ENCODE results near the gene A3GALT2. TPM values are rescaled to one million over a fixed set of nuclear protein-coding genes. Genes with fewer than 3 reads are reported as not detected.
"Not testable (repeated sequence)": the region's sequence is repeated elsewhere in the genome, so short reads cannot be mapped to it uniquely, and the experiment has no call there.

A3GALT2 gene
- total RNA-seq, 3 donors from 2014 or later = not detected

GRCh38 chr1:33292726-33293340 lies 28.1 kb downstream of the A3GALT2 start:
- no peak for TF ChIP-seq CTCF (IDR thresholded peaks at IDR 0.05)
- ATAC-seq (no peak), DNase-seq (no peak)
- no peaks in the 10 kb centered on the region for H3K4me1 ChIP-seq (ENCODE audit: low read depth)
- intact Hi-C loops (cut with DNase I, micrococcal nuclease) = no loop called here
- H3K4me3 ChIP-seq = no peak overlapping the region
- H3K36me3 ChIP-seq (ENCODE audit: low read depth) = no peaks in the 10 kb centered on the region
- no peaks in the 10 kb centered on the region for H3K9me3 ChIP-seq

- H3K4me1 ChIP-seq (ENCODE audit: low read depth); ATAC-seq; DNase-seq; H3K9me3 ChIP-seq; H3K4me3 ChIP-seq; intact Hi-C loops (cut with DNase I, micrococcal nuclease); H3K36me3 ChIP-seq (ENCODE audit: low read depth): not testable (repeated sequence)
Observed at GRCh38 chr1:33290615-33291014, 30.3 kb downstream of the A3GALT2 start.

- Histone ChIP-seq H3K4me1 (ENCODE audit: low read depth) (no peaks in the 10 kb centered on the region), H3K4me3 (no peak overlapping the region), H3K36me3 (ENCODE audit: low read depth) (no peaks in the 10 kb centered on the region), H3K9me3 (no peaks in the 10 kb centered on the region)
- ATAC-seq = no peak
- DNase-seq = no peak
- intact Hi-C loops (cut with DNase I, micrococcal nuclease) = no loop called here
- no peak for TF ChIP-seq CTCF (IDR thresholded peaks at IDR 0.05)
Observed at GRCh38 chr1:33289858-33290154, 31.1 kb downstream of the A3GALT2 start.

DNA sequence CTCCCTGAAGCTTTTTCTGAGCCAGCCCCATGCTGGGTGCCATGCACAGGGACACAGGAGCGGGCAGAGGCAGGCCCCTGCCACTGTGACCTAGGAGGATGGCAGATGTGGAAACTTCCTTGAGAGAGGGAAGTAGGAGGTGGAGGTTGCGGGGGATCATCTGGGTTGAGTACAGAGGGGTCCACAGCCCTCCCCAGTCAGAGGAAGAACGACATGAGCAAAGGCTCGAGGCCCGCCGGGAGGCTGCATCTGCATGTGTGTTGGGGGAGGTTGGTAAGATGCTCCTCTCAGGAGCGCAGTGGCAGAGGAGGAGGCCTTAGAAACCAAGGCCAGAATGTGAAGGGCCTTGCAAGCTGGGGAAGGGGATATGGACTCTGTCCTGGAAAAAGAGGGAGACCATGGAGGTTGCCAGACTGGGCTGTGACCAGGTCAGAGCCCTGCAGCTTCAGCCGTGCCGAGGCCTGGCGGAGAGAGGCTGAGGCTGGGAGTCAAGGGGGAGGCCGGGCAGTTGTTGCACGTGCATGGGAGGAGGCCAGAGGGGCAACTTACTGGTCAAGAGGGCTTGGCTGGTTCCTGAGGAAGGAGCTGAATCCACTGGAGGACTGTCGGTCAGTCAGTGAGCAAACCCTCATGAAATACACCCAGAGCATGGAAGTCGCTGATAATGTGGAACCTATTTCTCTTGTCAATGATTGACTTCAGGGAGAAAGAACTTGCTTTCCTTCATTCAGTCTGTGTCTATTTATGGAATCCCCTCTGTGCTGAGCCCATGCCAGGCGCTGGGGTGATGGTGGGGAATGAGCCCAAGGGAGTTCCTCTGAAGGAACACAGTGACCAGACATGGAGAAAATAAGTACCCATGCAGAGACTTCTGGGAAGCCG lies 31.7 kb downstream of the A3GALT2 start:
- H3K9me3 ChIP-seq = no peaks in the 10 kb centered on the region
- H3K4me1 ChIP-seq (ENCODE audit: low read depth) = no peaks in the 10 kb centered on the region
- DNase-seq (no peak), ATAC-seq (no peak)
- no peak overlapping the region for H3K4me3 ChIP-seq
- no peak for TF ChIP-seq CTCF (IDR thresholded peaks at IDR 0.05)
- intact Hi-C loops (cut with DNase I, micrococcal nuclease) = no loop called here
- no peaks in the 10 kb centered on the region for H3K36me3 ChIP-seq (ENCODE audit: low read depth)

- H3K4me3 ChIP-seq = no peak overlapping the region
- intact Hi-C loops (cut with DNase I, micrococcal nuclease) = no loop called here
- no peak for TF ChIP-seq CTCF (IDR thresholded peaks at IDR 0.05)
- no peak for ATAC-seq
- no peaks in the 10 kb centered on the region for H3K4me1 ChIP-seq (ENCODE audit: low read depth)
- H3K36me3 ChIP-seq (ENCODE audit: low read depth) = no peaks in the 10 kb centered on the region
- DNase-seq = no peak
- no peaks in the 10 kb centered on the region for H3K9me3 ChIP-seq
Observed at GRCh38 chr1:33287317-33287716, 33.6 kb downstream of the A3GALT2 start.

- TF ChIP-seq CTCF (IDR thresholded peaks at IDR 0.05) = no peak
- Histone ChIP-seq H3K4me3 (no peak overlapping the region), H3K4me1 (ENCODE audit: low read depth) (no peaks in the 10 kb centered on the region), H3K36me3 (ENCODE audit: low read depth) (no peaks in the 10 kb centered on the region), H3K9me3 (no peaks in the 10 kb centered on the region)
- ATAC-seq = no peak
- DNase-seq = peak in 1 of 3 donors; percentile 13
- intact Hi-C loops (cut with DNase I, micrococcal nuclease) = no loop called here
Observed at GRCh38 chr1:33286451-33287185, 34.3 kb downstream of the A3GALT2 start.

Measured in mucosa of descending colon (tissue), 3 donors.